Tibial artery (tissue), 4 donors: ENCODE results near the gene S100A12.
A peak's percentile ranks its signal among the peaks of the same experiment; 100 is the strongest.
"Not testable (repeated sequence)": the region's sequence is repeated elsewhere in the genome, so short reads cannot be mapped to it uniquely, and the experiment has no call there.

Experiments used
- DNase-seq, 2 donors: peaks; one replicate each; pipeline ENCODE4 v3.0.0-alpha.2; 2019
- H3K27ac ChIP-seq, 2 donors: fragments of 200-600 bp; sonication (generic) in 1 of 2; 1 replicate in 1 of 2; 2 replicates in 1 of 2; pipeline ENCODE4 v1.5.1; 2018 to 2019; ENCODE audit warnings: mild to moderate bottlenecking in 1 of 2
- H3K27me3 ChIP-seq, 2 donors: fragments of 200-600 bp; sonication (generic) in 1 of 2; one replicate each; pipeline versions ENCODE4 v1.5.1 to v1.6.0; 2016 to 2019
- H3K36me3 ChIP-seq, 3 donors: fragments of 200-600 bp; sonication (generic) in 2 of 3; one replicate each; pipeline ENCODE4 v1.5.1; 2016 to 2019; ENCODE audit warnings: mild to moderate bottlenecking in 2 of 3
- H3K4me1 ChIP-seq, 4 donors: fragments of 200-600 bp; sonication (generic) in 2 of 4; 1 replicate in 3 of 4; 2 replicates in 1 of 4; pipeline ENCODE4 v1.5.1; 2016 to 2019
- H3K4me3 ChIP-seq, 2 donors: fragments of 200-600 bp; sonication (generic) in 1 of 2; 1 replicate in 1 of 2; 2 replicates in 1 of 2; pipeline ENCODE4 v1.5.1; 2018 to 2019; ENCODE audit warnings: mild to moderate bottlenecking in 2 of 2
- H3K9me3 ChIP-seq, 3 donors: fragments of 200-600 bp; sonication (generic) in 1 of 3; one replicate each; pipeline ENCODE4 v1.5.1; 2016 to 2019
- intact Hi-C: fragments of 100-400 bp; cut with DNase I; formaldehyde crosslinking; loops from one replicate; pipeline ENCODE4 v1.15.0; 2023; ENCODE audit warnings: low total_unique reads
- TF ChIP-seq, protein P1 (sequence below), 2 experiments: fragments of 200-600 bp in 1 of 2; fragments of 450-650 bp in 1 of 2; IDR thresholded peaks; one replicate each; pipeline ENCODE4 v1.5.1; 2017 to 2019; ENCODE audit warnings: antibody characterized with exemption in 2 of 2, mild to moderate bottlenecking in 1 of 2, moderate library complexity in 1 of 2

Gene S100A12

DNA sequence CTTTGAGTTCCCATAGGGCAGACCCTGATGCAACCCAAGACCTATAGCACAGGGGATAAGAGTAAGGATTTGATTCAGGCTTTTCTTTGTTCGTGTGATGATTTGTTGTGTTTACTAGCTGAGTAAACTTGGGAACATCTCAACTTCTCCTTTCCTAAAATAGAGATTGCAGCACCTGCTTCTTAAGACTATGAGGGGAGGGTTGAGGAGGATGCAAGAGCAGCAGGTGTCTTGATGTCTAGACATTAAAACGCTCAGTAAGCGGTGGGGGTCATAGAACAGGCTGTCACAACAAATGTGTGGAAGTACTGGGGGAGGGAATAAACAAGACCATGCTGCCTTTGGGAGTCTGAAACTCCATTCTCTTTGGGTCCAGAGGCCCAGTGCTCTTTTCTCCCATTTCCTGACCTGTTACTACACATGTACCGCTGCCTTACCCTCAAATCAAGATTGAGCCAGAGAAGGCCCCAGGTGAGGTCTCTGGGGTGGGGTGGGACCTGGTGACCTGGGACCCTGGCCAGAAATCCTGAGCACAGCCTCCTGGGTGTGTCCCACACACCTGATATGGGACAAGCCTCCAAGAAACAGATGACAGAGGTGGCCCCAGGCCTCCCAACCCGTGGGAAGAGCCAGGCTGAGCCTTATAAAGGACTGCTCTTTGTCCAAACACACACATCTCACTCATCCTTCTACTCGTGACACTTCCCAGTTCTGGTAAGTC, 40.6 kb upstream of the S100A12 start, which contains the start of gene S100A7A:
Gene S100A7A, plus strand, starts transcription at position 671 of the 721 bp plus-strand sequence. CDS start 1,563 bp downstream, outside the sequence.
- TF ChIP-seq, protein P1, sequence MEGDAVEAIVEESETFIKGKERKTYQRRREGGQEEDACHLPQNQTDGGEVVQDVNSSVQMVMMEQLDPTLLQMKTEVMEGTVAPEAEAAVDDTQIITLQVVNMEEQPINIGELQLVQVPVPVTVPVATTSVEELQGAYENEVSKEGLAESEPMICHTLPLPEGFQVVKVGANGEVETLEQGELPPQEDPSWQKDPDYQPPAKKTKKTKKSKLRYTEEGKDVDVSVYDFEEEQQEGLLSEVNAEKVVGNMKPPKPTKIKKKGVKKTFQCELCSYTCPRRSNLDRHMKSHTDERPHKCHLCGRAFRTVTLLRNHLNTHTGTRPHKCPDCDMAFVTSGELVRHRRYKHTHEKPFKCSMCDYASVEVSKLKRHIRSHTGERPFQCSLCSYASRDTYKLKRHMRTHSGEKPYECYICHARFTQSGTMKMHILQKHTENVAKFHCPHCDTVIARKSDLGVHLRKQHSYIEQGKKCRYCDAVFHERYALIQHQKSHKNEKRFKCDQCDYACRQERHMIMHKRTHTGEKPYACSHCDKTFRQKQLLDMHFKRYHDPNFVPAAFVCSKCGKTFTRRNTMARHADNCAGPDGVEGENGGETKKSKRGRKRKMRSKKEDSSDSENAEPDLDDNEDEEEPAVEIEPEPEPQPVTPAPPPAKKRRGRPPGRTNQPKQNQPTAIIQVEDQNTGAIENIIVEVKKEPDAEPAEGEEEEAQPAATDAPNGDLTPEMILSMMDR (IDR thresholded peaks at IDR 0.05), result no peak
- DNase-seq, result no peak
- no peaks in the 10 kb centered on the region for H3K9me3 ChIP-seq
- no peak within 1 kb of the TSS for H3K27ac ChIP-seq
- no peaks in the 10 kb centered on the region for H3K4me1 ChIP-seq
- H3K36me3 ChIP-seq, result no peaks in the 10 kb centered on the region
- H3K27me3 ChIP-seq, result peaks cover 0 to 7% of the 10 kb centered on the region in 2 donors
- H3K4me3 ChIP-seq, result no peak within 1 kb of the TSS
- intact Hi-C loops, result no loop called here

- H3K9me3 ChIP-seq, H3K27ac ChIP-seq, H3K4me1 ChIP-seq, H3K4me3 ChIP-seq, intact Hi-C loops, DNase-seq, H3K27me3 ChIP-seq, H3K36me3 ChIP-seq: not testable (repeated sequence)
Measured at GRCh38 chr1:153413961-153414360, 38.5 kb upstream of the S100A12 start.

GRCh38 chr1:153407274-153407673, 31.9 kb upstream of the S100A12 start:
- H3K27ac ChIP-seq, intact Hi-C loops, H3K4me3 ChIP-seq, H3K9me3 ChIP-seq, H3K27me3 ChIP-seq, H3K4me1 ChIP-seq, H3K36me3 ChIP-seq: not testable (repeated sequence)
- peak in 1 of 2 donors; percentile 39 for DNase-seq

DNA sequence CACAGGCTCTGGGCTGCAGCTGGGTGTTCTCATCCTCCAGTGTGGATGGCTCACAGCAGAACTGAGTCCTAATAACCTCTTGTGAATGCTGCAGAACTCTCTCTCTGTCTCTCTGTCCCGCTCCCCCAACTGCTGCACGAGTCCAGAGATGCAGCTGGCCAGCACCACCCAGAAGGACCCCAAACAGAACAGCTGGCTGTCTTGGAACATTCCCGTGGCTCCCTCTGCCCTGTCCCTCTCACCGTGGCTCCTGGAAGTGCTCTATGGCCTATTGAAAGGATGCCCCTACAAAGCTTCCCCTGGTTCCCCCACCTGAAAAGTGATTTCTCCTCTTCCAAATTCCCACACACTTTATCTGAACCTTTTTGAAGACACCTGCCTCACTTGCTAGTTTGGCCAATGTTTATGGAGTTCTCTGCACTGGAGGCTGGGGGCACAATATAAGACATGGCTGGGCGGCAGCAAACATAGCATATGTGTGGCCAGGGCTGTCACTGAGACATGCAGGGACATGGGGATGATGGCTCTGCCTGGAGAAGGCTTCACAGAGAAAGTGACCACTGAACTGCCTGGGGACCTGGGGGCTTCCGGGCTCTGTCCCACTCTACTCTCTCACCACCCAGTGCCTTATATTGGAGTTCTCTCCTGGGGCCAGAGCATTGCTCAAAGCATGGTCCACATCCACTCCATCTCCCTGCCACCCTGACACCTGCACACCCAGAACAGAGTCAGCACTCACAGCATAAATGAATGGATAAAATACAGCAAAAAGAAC, 30.6 kb upstream of the S100A12 start:
- DNase-seq, result peak in 1 of 2 donors; percentile 33
- H3K4me3 ChIP-seq, H3K36me3 ChIP-seq, H3K9me3 ChIP-seq, H3K27me3 ChIP-seq, H3K4me1 ChIP-seq, intact Hi-C loops, H3K27ac ChIP-seq: not testable (repeated sequence)

GRCh38 chr1:153404768-153405167, 29.3 kb upstream of the S100A12 start:
- TF ChIP-seq, protein P1 (IDR thresholded peaks at IDR 0.05), result peak; percentile 17 to 21
- H3K4me1 ChIP-seq, result no peaks in the 10 kb centered on the region
- no peak overlapping the region for H3K4me3 ChIP-seq
- no peak overlapping the region for H3K27ac ChIP-seq
- H3K27me3 ChIP-seq, result peaks cover 0 to 8% of the 10 kb centered on the region in 2 donors
- no peaks in the 10 kb centered on the region for H3K36me3 ChIP-seq
- peak in 1 of 2 donors; percentile 64 for DNase-seq
- no peaks in the 10 kb centered on the region for H3K9me3 ChIP-seq
- intact Hi-C loops, result no loop called here

GRCh38 chr1:153404086-153404635, 28.7 kb upstream of the S100A12 start:
- H3K4me3 ChIP-seq, result no peak overlapping the region
- H3K27ac ChIP-seq, result no peak overlapping the region
- intact Hi-C loops, result no loop called here
- TF ChIP-seq, protein P1 (IDR thresholded peaks at IDR 0.05), result no peak
- H3K4me1 ChIP-seq, result no peaks in the 10 kb centered on the region
- no peaks in the 10 kb centered on the region for H3K9me3 ChIP-seq
- peaks cover 0 to 8% of the 10 kb centered on the region in 2 donors for H3K27me3 ChIP-seq
- no peak for DNase-seq
- H3K36me3 ChIP-seq, result no peaks in the 10 kb centered on the region
